SJCRH30 (cell line): ENCODE data around the gene KCNC3. TPM values are rescaled to one million over a fixed set of nuclear protein-coding genes. Genes with fewer than 3 reads are reported as not detected.

ENCODE experiments used
- DNase-seq, 2 experiments: peaks; one replicate each; pipeline ENCODE4 v3.0.0-alpha.2; 2015 to 2020
- H3K27ac ChIP-seq: fragments of 250-450 bp; sonication (Bioruptor Pico); 2 replicates; pipeline ENCODE4 v1.5.1; 2020; ENCODE audit warnings: mild to moderate bottlenecking, moderate library complexity
- H3K27me3 ChIP-seq: fragments of 250-450 bp; sonication (Bioruptor Pico); 2 replicates; pipeline ENCODE4 v1.5.1; 2020; ENCODE audit warnings: mild to moderate bottlenecking, moderate library complexity
- H3K36me3 ChIP-seq: fragments of 250-450 bp; sonication (Bioruptor Pico); 2 replicates; pipeline ENCODE4 v1.5.1; 2020; ENCODE audit warnings: mild to moderate bottlenecking, moderate library complexity
- H3K4me1 ChIP-seq: fragments of 250-450 bp; sonication (Bioruptor Pico); 2 replicates; pipeline ENCODE4 v1.5.1; 2020; ENCODE audit warnings: mild to moderate bottlenecking, moderate library complexity
- H3K4me3 ChIP-seq: fragments of 250-450 bp; sonication (Bioruptor Pico); 2 replicates; pipeline ENCODE4 v1.5.1; 2020; ENCODE audit warnings: mild to moderate bottlenecking, moderate library complexity
- H3K9me3 ChIP-seq: fragments of 250-450 bp; sonication (Bioruptor Pico); replicated peaks from 2 replicates; pipeline ENCODE4 v1.5.1; 2020; ENCODE audit warnings: mild to moderate bottlenecking, moderate library complexity
- total RNA-seq: library from RNA; depleted of rRNA; stranded (reverse); fragments of >200 nt; shearing (Covaris generic); gene quantifications from 2 replicates; pipeline ENCODE4 v1.2.3, GENCODE V29; 2014

The KCNC3 gene
- total RNA-seq, 1 experiment from 2014 or later = 1.2 TPM

- Histone ChIP-seq H3K27me3 (no peaks in the 10 kb centered on the region), H3K36me3 (0 out of 2 replicates have a peak, but pooled peaks cover 2% of the 10 kb centered on the region), H3K9me3 (no peaks in the 10 kb centered on the region), H3K27ac (no peak overlapping the region), H3K4me1 (peaks cover 9% of the 10 kb centered on the region; the same call in 1 of the 2 replicates), H3K4me3 (no peak overlapping the region)
- peak; percentile 85 to 88 for DNase-seq
Measured at GRCh38 chr19:50325310-50326100, 3.7 kb downstream of the KCNC3 start.

- no peak for DNase-seq
- 0 out of 2 replicates have a peak, but pooled peaks cover 2% of the 10 kb centered on the region for H3K36me3 ChIP-seq
- H3K27ac ChIP-seq = no peak overlapping the region
- H3K4me3 ChIP-seq = no peak overlapping the region
- peaks cover 9% of the 10 kb centered on the region; the same call in 1 of the 2 replicates for H3K4me1 ChIP-seq
- no peaks in the 10 kb centered on the region for H3K9me3 ChIP-seq
- H3K27me3 ChIP-seq = no peaks in the 10 kb centered on the region
Measured at GRCh38 chr19:50324331-50324730, 4.8 kb downstream of the KCNC3 start.

GRCh38 chr19:50323782-50324133 lies 5.4 kb downstream of the KCNC3 start:
- no peak overlapping the region for H3K27ac ChIP-seq
- no peak overlapping the region for H3K4me3 ChIP-seq
- H3K4me1 ChIP-seq = peaks cover 9% of the 10 kb centered on the region; the same call in 1 of the 2 replicates
- no peaks in the 10 kb centered on the region for H3K9me3 ChIP-seq
- DNase-seq = no peak
- no peaks in the 10 kb centered on the region for H3K27me3 ChIP-seq
- H3K36me3 ChIP-seq = 0 out of 2 replicates have a peak, but pooled peaks cover 2% of the 10 kb centered on the region

- Histone ChIP-seq H3K36me3 (0 out of 2 replicates have a peak, but pooled peaks cover 2% of the 10 kb centered on the region), H3K27ac (no peak overlapping the region), H3K4me1 (peaks cover 9% of the 10 kb centered on the region; the same call in 1 of the 2 replicates), H3K9me3 (no peaks in the 10 kb centered on the region), H3K27me3 (no peaks in the 10 kb centered on the region), H3K4me3 (no peak overlapping the region)
- no peak for DNase-seq
Measured at GRCh38 chr19:50322931-50323781, 6.0 kb downstream of the KCNC3 start.

- H3K27ac ChIP-seq = no peak overlapping the region
- peaks cover 9% of the 10 kb centered on the region; the same call in 1 of the 2 replicates for H3K4me1 ChIP-seq
- H3K36me3 ChIP-seq = 0 out of 2 replicates have a peak, but pooled peaks cover 2% of the 10 kb centered on the region
- no peaks in the 10 kb centered on the region for H3K9me3 ChIP-seq
- H3K4me3 ChIP-seq = no peak overlapping the region
- DNase-seq = no peak
- no peaks in the 10 kb centered on the region for H3K27me3 ChIP-seq
Measured at GRCh38 chr19:50322234-50322633, 6.9 kb downstream of the KCNC3 start.

GRCh38 chr19:50321831-50322230 lies 7.3 kb downstream of the KCNC3 start:
- no peaks in the 10 kb centered on the region for H3K9me3 ChIP-seq
- H3K27me3 ChIP-seq = no peaks in the 10 kb centered on the region
- no peak overlapping the region for H3K4me3 ChIP-seq
- 0 out of 2 replicates have a peak, but pooled peaks cover 2% of the 10 kb centered on the region for H3K36me3 ChIP-seq
- no peak overlapping the region for H3K27ac ChIP-seq
- DNase-seq = no peak
- H3K4me1 ChIP-seq = peaks cover 9% of the 10 kb centered on the region; the same call in 1 of the 2 replicates

GRCh38 chr19:50320596-50320995 lies 8.6 kb downstream of the KCNC3 start:
- no peak overlapping the region for H3K4me3 ChIP-seq
- no peak overlapping the region for H3K27ac ChIP-seq
- H3K27me3 ChIP-seq = no peaks in the 10 kb centered on the region
- 0 out of 2 replicates have a peak, but pooled peaks cover 5% of the 10 kb centered on the region for H3K4me1 ChIP-seq
- no peak for DNase-seq
- no peaks in the 10 kb centered on the region for H3K9me3 ChIP-seq
- H3K36me3 ChIP-seq = 0 out of 2 replicates have a peak, but pooled peaks cover 2% of the 10 kb centered on the region

GRCh38 chr19:50320051-50320450 lies 9.1 kb downstream of the KCNC3 start:
- no peak for DNase-seq

GRCh38 chr19:50319156-50319555 lies 10.0 kb downstream of the KCNC3 start:
- Histone ChIP-seq H3K4me3 (no peak overlapping the region), H3K36me3 (0 out of 2 replicates have a peak, but pooled peaks cover 2% of the 10 kb centered on the region), H3K9me3 (no peaks in the 10 kb centered on the region), H3K4me1 (no peaks in the 10 kb centered on the region), H3K27me3 (no peaks in the 10 kb centered on the region), H3K27ac (no peak overlapping the region)
- DNase-seq = no peak

More at GRCh38 chr19:50320051-50320450, 9.1 kb downstream of the KCNC3 start:
- Histone ChIP-seq H3K4me1 (0 out of 2 replicates have a peak, but pooled peaks cover 2% of the 10 kb centered on the region), H3K9me3 (no peaks in the 10 kb centered on the region), H3K4me3 (no peak overlapping the region), H3K27ac (no peak overlapping the region), H3K36me3 (0 out of 2 replicates have a peak, but pooled peaks cover 2% of the 10 kb centered on the region), H3K27me3 (no peaks in the 10 kb centered on the region)

- no peaks in the 10 kb centered on the region for H3K9me3 ChIP-seq
- H3K27ac ChIP-seq = no peak overlapping the region
Measured at GRCh38 chr19:50318438-50318837, 10.7 kb downstream of the KCNC3 start.

GRCh38 chr19:50317115-50317514 lies 12.1 kb downstream of the KCNC3 start:
- H3K27ac ChIP-seq = no peak overlapping the region
- no peaks in the 10 kb centered on the region for H3K27me3 ChIP-seq
- DNase-seq = no peak

More at GRCh38 chr19:50318438-50318837, 10.7 kb downstream of the KCNC3 start:
- Histone ChIP-seq H3K4me3 (no peak overlapping the region), H3K27me3 (no peaks in the 10 kb centered on the region), H3K4me1 (no peaks in the 10 kb centered on the region), H3K36me3 (0 out of 2 replicates have a peak, but pooled peaks cover under 1% of the 10 kb centered on the region)
- no peak for DNase-seq

GRCh38 chr19:50315773-50316448 lies 13.3 kb downstream of the KCNC3 start:
- DNase-seq = peak; percentile 44 to 62
- H3K27ac ChIP-seq = no peak overlapping the region

More at GRCh38 chr19:50317115-50317514, 12.1 kb downstream of the KCNC3 start:
- no peak overlapping the region for H3K4me3 ChIP-seq
- H3K4me1 ChIP-seq = no peaks in the 10 kb centered on the region
- H3K9me3 ChIP-seq = no peaks in the 10 kb centered on the region
- H3K36me3 ChIP-seq = no peaks in the 10 kb centered on the region

GRCh38 chr19:50314724-50315708 lies 14.2 kb downstream of the KCNC3 start:
- DNase-seq = no peak
- Histone ChIP-seq H3K27ac (no peak overlapping the region), H3K27me3 (no peaks in the 10 kb centered on the region), H3K4me3 (no peak overlapping the region), H3K9me3 (no peaks in the 10 kb centered on the region), H3K4me1 (no peaks in the 10 kb centered on the region), H3K36me3 (no peaks in the 10 kb centered on the region)

More at GRCh38 chr19:50315773-50316448, 13.3 kb downstream of the KCNC3 start:
- H3K4me3 ChIP-seq = peak overlapping the region; percentile 55
- H3K4me1 ChIP-seq = no peaks in the 10 kb centered on the region
- no peaks in the 10 kb centered on the region for H3K9me3 ChIP-seq
- no peaks in the 10 kb centered on the region for H3K36me3 ChIP-seq
- H3K27me3 ChIP-seq = no peaks in the 10 kb centered on the region
